Fibroblast of mammary gland (primary cell): ENCODE results near the gene RELL1.
"Not testable (repeated sequence)": the region's sequence is repeated elsewhere in the genome, so short reads cannot be mapped to it uniquely, and the experiment has no call there.

ENCODE experiments used
- DNase-seq: peaks from one replicate; pipeline ENCODE4 v3.0.0-alpha.2; 2010; ENCODE audit warnings: low read depth
- H3K4me3 ChIP-seq: 2 replicates; pipeline ENCODE4 v1.5.1; 2011; ENCODE audit warnings: low read depth, mild to moderate bottlenecking, low read length, moderate library complexity; ENCODE audit not compliant: control insufficient read depth
- CTCF ChIP-seq: conservative IDR thresholded peaks from 2 replicates; pipeline ENCODE4 v1.5.1; 2011; ENCODE audit warnings: low read depth, low read length, inconsistent platforms; ENCODE audit not compliant: control insufficient read depth, insufficient read depth

RELL1 gene

GRCh38 chr4:37670249-37670648 lies 15.9 kb downstream of the RELL1 start:
- H3K4me3 ChIP-seq = no peak overlapping the region
- DNase-seq = no peak
- no peak for TF ChIP-seq CTCF

- not testable (repeated sequence) for DNase-seq, H3K4me3 ChIP-seq
These were observed 17.1 kb downstream of the RELL1 start for GRCh38 chr4:37669124-37669523.

DNA sequence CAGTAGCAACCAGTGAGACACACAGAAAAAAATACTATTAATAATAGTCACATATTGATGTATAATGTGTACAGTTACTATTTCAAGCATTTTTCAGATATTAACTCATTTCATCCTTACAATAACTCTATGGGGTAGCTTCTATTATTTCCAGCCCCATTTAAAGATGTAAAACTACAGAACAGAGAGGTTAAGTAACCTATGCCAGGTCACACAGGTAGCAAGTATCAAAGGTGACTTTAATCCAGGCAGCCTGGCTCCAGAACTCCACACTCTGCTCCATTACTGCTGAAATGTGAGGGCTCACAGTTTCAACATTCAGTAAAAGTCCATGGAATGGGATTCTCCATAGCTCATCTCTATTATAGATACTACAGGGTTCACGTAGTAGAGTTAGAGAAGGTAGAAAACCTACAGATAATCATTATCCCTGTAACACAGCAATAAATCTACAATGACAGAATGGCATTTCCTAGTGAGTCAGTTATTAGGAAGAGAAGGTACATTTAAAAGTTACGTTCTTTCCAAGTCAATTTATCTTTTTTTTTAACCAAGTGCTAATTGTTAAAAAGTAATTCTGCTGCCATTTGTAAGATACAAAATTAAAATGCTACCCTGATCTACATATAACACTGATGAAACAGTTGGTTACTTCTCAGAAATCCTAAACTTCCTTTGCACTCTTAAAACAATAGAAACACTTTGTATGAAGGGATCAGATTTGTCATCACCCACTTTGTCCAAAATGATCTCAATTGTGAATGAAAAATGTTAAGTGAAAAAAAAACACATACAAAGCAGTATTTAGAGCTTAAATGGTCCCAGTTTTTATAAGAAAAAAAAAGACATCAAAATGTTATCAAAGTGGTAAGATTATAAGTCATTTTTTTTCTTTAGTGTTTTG lies 18.7 kb downstream of the RELL1 start:
- no peak overlapping the region for H3K4me3 ChIP-seq
- peak; percentile 29 for DNase-seq
- no peak for TF ChIP-seq CTCF

GRCh38 chr4:37666625-37667071 lies 19.5 kb downstream of the RELL1 start:
- H3K4me3 ChIP-seq = no peak overlapping the region
- peak; percentile 23 for TF ChIP-seq CTCF
- DNase-seq = peak; percentile 96

GRCh38 chr4:37665333-37666320 lies 20.5 kb downstream of the RELL1 start:
- TF ChIP-seq CTCF = no peak
- no peak for DNase-seq
- H3K4me3 ChIP-seq = no peak overlapping the region

DNA sequence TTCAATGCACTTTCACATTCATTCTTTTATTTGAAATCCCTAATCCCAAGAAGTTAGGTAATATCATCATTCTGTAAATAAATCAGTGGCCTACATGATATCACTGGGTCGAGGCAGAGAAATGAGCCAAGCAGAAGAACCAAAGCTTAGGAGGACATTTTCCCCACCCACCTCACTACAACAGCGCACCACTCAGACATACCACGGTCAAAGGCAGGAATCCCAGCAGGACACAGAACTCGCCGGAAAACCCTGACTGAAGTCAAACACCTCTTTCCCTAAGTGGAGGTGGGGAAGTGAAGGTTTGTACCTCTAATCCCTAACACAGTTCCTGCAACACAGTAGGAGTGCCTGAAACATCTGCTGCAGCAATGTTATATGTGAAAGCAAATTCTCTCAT lies 21.5 kb downstream of the RELL1 start:
- TF ChIP-seq CTCF = no peak
- DNase-seq = no peak
- H3K4me3 ChIP-seq = no peak overlapping the region
